SK-N-SH (cell line): ENCODE measurements around the gene PRIM1. TPM values are rescaled to one million over a fixed set of nuclear protein-coding genes. Genes with fewer than 3 reads are reported as not detected.

ENCODE experiments used
- CTCF ChIA-PET: fragments of 300-600, 350-600 bp; formaldehyde crosslinking; extraction: SDS; loops from one replicate; lab custom pipeline; 2021; lab: Yijun Ruan, JAX
- POLR2A ChIA-PET: fragments of 350-600 bp; sonication (Branson Sonifier 250); formaldehyde crosslinking; extraction: SDS; loops from one replicate; lab custom pipeline; 2020; ENCODE audit warnings: antibody characterized with exemption, inconsistent platforms; lab: Yijun Ruan, JAX
- DNase-seq: peaks from one replicate; pipeline ENCODE4 v3.0.0; 2012
- H2AFZ ChIP-seq: fragments of 200-600 bp; sonication (generic); 2 replicates; pipeline ENCODE4 v1.8.1; 2016; ENCODE audit warnings: antibody characterized with exemption, mild to moderate bottlenecking, low read depth
- H3F3A ChIP-seq: fragments of 200-600 bp; sonication (generic); replicated peaks from 2 replicates; pipeline ENCODE3; 2016; ENCODE audit warnings: antibody characterized with exemption, mild to moderate bottlenecking; ENCODE audit not compliant: insufficient read depth
- H3K27ac ChIP-seq, 2 experiments: fragments of 200-500 bp in 1 of 2; fragments of 200-600 bp in 1 of 2; sonication (Bioruptor generic) in 1 of 2; sonication (generic), shearing (Covaris generic) in 1 of 2; 2 replicates each; pipeline versions ENCODE4 v1.5.1 to v1.6.1; 2014 to 2016; ENCODE audit warnings: low read depth in 2 of 2, inconsistent platforms in 1 of 2, low read length in 1 of 2, mild to moderate bottlenecking in 1 of 2, mixed read lengths in 1 of 2
- H3K27me3 ChIP-seq: fragments of 200-600 bp; sonication (generic), shearing (Covaris generic); 2 replicates; pipeline ENCODE4 v1.6.1; 2016; ENCODE audit warnings: mixed run types; ENCODE audit not compliant: insufficient read depth
- H3K36me3 ChIP-seq, 2 experiments: fragments of 200-500 bp in 1 of 2; fragments of 200-600 bp in 1 of 2; sonication (Bioruptor generic) in 1 of 2; sonication (generic) in 1 of 2; replicated peaks in 1 of 2; 2 replicates each; pipeline versions ENCODE3 to v1.5.1; 2014 to 2016; ENCODE audit warnings: low read length in 1 of 2, mild to moderate bottlenecking in 1 of 2; ENCODE audit not compliant: insufficient read depth in 2 of 2, control insufficient read depth in 1 of 2
- H3K4me1 ChIP-seq, 2 experiments: fragments of 200-500 bp in 1 of 2; fragments of 200-600 bp in 1 of 2; sonication (Bioruptor generic) in 1 of 2; sonication (generic), shearing (Covaris generic) in 1 of 2; 2 replicates each; pipeline versions ENCODE4 v1.5.1 to v1.6.1; 2014 to 2016; ENCODE audit warnings: low read depth in 1 of 2, low read length in 1 of 2, mixed run types in 1 of 2; ENCODE audit not compliant: insufficient read depth in 2 of 2, control insufficient read depth in 1 of 2
- H3K4me2 ChIP-seq: fragments of 200-600 bp; sonication (generic), shearing (Covaris generic); 2 replicates; pipeline ENCODE4 v1.6.1; 2017; ENCODE audit warnings: mixed run types
- H3K4me3 ChIP-seq, 2 experiments: fragments of 200-500 bp in 1 of 2; fragments of 200-600 bp in 1 of 2; sonication (Bioruptor generic) in 1 of 2; sonication (generic), shearing (Covaris generic) in 1 of 2; 2 replicates each; pipeline versions ENCODE4 v1.5.1 to v1.8.1; 2014 to 2016; ENCODE audit warnings: low read depth in 2 of 2, inconsistent platforms in 1 of 2, low read length in 1 of 2, mild to moderate bottlenecking in 1 of 2, mixed read lengths in 1 of 2, moderate library complexity in 1 of 2
- H3K79me2 ChIP-seq: fragments of 200-600 bp; sonication (generic); 2 replicates; pipeline ENCODE4 v1.8.1; 2017; ENCODE audit warnings: mild to moderate bottlenecking; ENCODE audit not compliant: insufficient read depth
- H3K9ac ChIP-seq: fragments of 200-600 bp; sonication (generic); 2 replicates; pipeline ENCODE4 v1.6.1; 2017; ENCODE audit warnings: mixed run types
- H3K9me2 ChIP-seq: fragments of 200-600 bp; sonication (generic); 2 replicates; pipeline ENCODE4 v1.6.1; 2017; ENCODE audit warnings: mixed run types
- H3K9me3 ChIP-seq: fragments of 200-600 bp; sonication (generic); 2 replicates; pipeline ENCODE4 v1.6.1; 2017; ENCODE audit warnings: mixed run types, mild to moderate bottlenecking, moderate library complexity
- H4K20me1 ChIP-seq: fragments of 200-600 bp; sonication (generic); 2 replicates; pipeline ENCODE4 v1.6.1; 2017; ENCODE audit warnings: mild to moderate bottlenecking, mixed run types; ENCODE audit not compliant: insufficient read depth
- ELF1 ChIP-seq: IDR thresholded peaks from 2 replicates; pipeline ENCODE4 v1.4.0; 2012
- FOSL2 ChIP-seq: IDR thresholded peaks from 2 replicates; pipeline ENCODE4 v1.4.0; 2012; ENCODE audit warnings: low read depth, mild to moderate bottlenecking, moderate library complexity, borderline replicate concordance
- GABPA ChIP-seq: IDR thresholded peaks from 2 replicates; pipeline ENCODE4 v1.4.0; 2012; ENCODE audit warnings: low read depth, mild to moderate bottlenecking
- GATA2 ChIP-seq: sonication (generic); formaldehyde crosslinking; IDR thresholded peaks from 2 replicates; pipeline ENCODE4 v1.5.0; 2020; ENCODE audit warnings: mild to moderate bottlenecking, missing genetic modification reagents
- JUND ChIP-seq: IDR thresholded peaks from 2 replicates; pipeline ENCODE4 v1.4.0; 2012
- MEF2A ChIP-seq: IDR thresholded peaks from 2 replicates; pipeline ENCODE4 v1.4.0; 2012; ENCODE audit warnings: low read depth, borderline replicate concordance
- MXI1 ChIP-seq: IDR thresholded peaks from 2 replicates; pipeline ENCODE4 v1.6.1; 2012; ENCODE audit warnings: mild to moderate bottlenecking, low read depth, low read length, improper control_type of control experiment
- NFIC ChIP-seq: IDR thresholded peaks from 2 replicates; pipeline ENCODE4 v1.4.0; 2012; ENCODE audit warnings: borderline replicate concordance
- POLR2AphosphoS5 ChIP-seq: IDR thresholded peaks from 2 replicates; pipeline ENCODE4 v1.6.1; 2012; ENCODE audit warnings: low read depth, low read length
- RFX5 ChIP-seq: IDR thresholded peaks from 2 replicates; pipeline ENCODE4 v1.6.1; 2012; ENCODE audit warnings: mild to moderate bottlenecking, improper control_type of control experiment, low read length
- TCF12 ChIP-seq: IDR thresholded peaks from 2 replicates; pipeline ENCODE4 v1.4.0; 2012
- TEAD4 ChIP-seq: IDR thresholded peaks from 2 replicates; pipeline ENCODE4 v1.4.0; 2012; ENCODE audit warnings: mild to moderate bottlenecking, borderline replicate concordance; ENCODE audit not compliant: insufficient read depth
- YY1 ChIP-seq: IDR thresholded peaks from 2 replicates; pipeline ENCODE4 v1.4.0; 2012; ENCODE audit warnings: low read depth, mild to moderate bottlenecking
- WGBS: methylation state at CpG from one replicate; pipeline ENCODE4 v1.1.6; 2017; ENCODE audit warnings: low lambda C conversion rate; 5-methylcytosine and 5-hydroxymethylcytosine counted together
- polyA plus RNA-seq, 3 experiments: library from polyadenylated mRNA; depleted of rRNA; stranded (reverse); fragments of >200 nt; gene quantifications; 2 replicates each; pipeline ENCODE4 v1.2.3, GENCODE V29; 2012
- TF ChIP-seq, protein P1 (sequence below): IDR thresholded peaks from 2 replicates; pipeline ENCODE4; 2012
- TF ChIP-seq, protein P2 (sequence below): IDR thresholded peaks from 2 replicates; pipeline ENCODE4 v1.4.0; 2012; ENCODE audit warnings: low read depth, borderline replicate concordance
- TF ChIP-seq, protein P3 (sequence below): IDR thresholded peaks from 2 replicates; pipeline ENCODE4 v1.4.0; 2012; ENCODE audit warnings: low read depth
- TF ChIP-seq, protein P4 (sequence below): IDR thresholded peaks from 2 replicates; pipeline ENCODE4 v1.4.0; 2012; ENCODE audit warnings: low read depth, borderline replicate concordance

PRIM1 gene
- polyA plus RNA-seq, 1 of the 3 experiments (the other 2 are of a cell fraction) = 10.9 TPM

DNA sequence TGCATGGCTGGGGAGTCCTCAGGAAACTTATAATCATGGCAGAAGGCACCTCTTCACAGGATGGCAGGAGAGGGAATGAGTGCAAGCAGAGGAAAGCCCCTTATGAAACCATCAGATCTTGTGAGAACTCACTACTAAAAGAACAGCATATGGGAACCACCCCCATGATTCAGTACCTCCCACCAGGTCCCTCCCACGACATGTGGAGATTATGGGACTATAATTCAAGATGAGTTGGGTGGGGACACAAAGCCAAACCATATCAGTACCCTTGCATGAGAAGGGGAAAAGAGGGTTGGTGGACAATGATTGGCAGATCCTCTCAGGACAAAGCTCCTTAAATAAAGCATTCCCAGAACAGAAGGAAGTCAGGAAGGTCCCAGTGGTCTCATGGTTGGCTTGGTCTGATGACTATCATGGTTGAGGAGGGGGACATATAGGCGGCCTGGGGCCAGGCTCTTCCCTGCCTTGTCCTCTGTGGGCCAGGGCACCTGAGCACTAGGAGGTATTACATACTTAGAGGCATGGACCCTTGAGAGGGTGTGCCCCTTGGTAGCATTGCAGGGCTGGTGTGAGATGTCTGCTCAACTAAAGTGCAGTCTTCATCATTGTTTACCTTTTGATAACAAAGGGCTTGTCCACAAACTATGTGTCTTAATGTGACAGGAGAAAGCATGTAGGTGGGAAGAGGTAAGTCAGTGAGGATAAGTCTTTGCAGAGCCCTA is 33.2 kb upstream of the PRIM1 start:
- ChIA-PET CTCF (no interaction called here), POLR2A (no interaction called here)
- H4K20me1 ChIP-seq = no peaks in the 10 kb centered on the region
- no peak overlapping the region for H2AFZ ChIP-seq
- H3K9me2 ChIP-seq = no peaks in the 10 kb centered on the region
- H3F3A ChIP-seq = no peaks in the 10 kb centered on the region
- no peak overlapping the region for H3K4me3 ChIP-seq
- WGBS = 13% methylated on average over 2 of the region's 2 CpGs
- no peaks in the 10 kb centered on the region for H3K9me3 ChIP-seq
- H3K27me3 ChIP-seq = no peaks in the 10 kb centered on the region
- no peaks in the 10 kb centered on the region for H3K4me1 ChIP-seq
- no peak for DNase-seq
- no peak overlapping the region for H3K9ac ChIP-seq
- no peaks in the 10 kb centered on the region for H3K79me2 ChIP-seq
- H3K36me3 ChIP-seq = no peaks in the 10 kb centered on the region
- no peak overlapping the region for H3K4me2 ChIP-seq
- TF ChIP-seq MXI1 = no peak
- TF ChIP-seq GABPA = no peak
- TF ChIP-seq, protein P1, sequence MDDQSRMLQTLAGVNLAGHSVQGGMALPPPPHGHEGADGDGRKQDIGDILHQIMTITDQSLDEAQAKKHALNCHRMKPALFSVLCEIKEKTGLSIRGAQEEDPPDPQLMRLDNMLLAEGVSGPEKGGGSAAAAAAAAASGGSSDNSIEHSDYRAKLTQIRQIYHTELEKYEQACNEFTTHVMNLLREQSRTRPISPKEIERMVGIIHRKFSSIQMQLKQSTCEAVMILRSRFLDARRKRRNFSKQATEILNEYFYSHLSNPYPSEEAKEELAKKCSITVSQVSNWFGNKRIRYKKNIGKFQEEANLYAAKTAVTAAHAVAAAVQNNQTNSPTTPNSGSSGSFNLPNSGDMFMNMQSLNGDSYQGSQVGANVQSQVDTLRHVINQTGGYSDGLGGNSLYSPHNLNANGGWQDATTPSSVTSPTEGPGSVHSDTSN = no peak
- TF ChIP-seq FOSL2 = no peak
- TF ChIP-seq, protein P2, sequence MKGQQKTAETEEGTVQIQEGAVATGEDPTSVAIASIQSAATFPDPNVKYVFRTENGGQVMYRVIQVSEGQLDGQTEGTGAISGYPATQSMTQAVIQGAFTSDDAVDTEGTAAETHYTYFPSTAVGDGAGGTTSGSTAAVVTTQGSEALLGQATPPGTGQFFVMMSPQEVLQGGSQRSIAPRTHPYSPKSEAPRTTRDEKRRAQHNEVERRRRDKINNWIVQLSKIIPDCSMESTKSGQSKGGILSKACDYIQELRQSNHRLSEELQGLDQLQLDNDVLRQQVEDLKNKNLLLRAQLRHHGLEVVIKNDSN = no peak
- TF ChIP-seq ELF1 = no peak
- TF ChIP-seq RFX5 = no peak
- no peak for TF ChIP-seq JUND
- TF ChIP-seq, protein P3, sequence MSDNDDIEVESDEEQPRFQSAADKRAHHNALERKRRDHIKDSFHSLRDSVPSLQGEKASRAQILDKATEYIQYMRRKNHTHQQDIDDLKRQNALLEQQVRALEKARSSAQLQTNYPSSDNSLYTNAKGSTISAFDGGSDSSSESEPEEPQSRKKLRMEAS = no peak
- TF ChIP-seq MEF2A = no peak
- TF ChIP-seq GATA2 (CRISPR knock-in tag) = no peak
- TF ChIP-seq TEAD4 = no peak
- TF ChIP-seq TCF12 = no peak
- no peak for TF ChIP-seq NFIC
- no peak for TF ChIP-seq YY1
- TF ChIP-seq POLR2AphosphoS5 = no peak
- TF ChIP-seq, protein P4, sequence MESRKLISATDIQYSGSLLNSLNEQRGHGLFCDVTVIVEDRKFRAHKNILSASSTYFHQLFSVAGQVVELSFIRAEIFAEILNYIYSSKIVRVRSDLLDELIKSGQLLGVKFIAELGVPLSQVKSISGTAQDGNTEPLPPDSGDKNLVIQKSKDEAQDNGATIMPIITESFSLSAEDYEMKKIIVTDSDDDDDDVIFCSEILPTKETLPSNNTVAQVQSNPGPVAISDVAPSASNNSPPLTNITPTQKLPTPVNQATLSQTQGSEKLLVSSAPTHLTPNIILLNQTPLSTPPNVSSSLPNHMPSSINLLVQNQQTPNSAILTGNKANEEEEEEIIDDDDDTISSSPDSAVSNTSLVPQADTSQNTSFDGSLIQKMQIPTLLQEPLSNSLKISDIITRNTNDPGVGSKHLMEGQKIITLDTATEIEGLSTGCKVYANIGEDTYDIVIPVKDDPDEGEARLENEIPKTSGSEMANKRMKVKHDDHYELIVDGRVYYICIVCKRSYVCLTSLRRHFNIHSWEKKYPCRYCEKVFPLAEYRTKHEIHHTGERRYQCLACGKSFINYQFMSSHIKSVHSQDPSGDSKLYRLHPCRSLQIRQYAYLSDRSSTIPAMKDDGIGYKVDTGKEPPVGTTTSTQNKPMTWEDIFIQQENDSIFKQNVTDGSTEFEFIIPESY = no peak
- no peak overlapping the region for H3K27ac ChIP-seq
